OCI-LY7 (cell line): ENCODE data around the gene FOXP1. TPM values are rescaled to one million over a fixed set of nuclear protein-coding genes. Genes with fewer than 3 reads are reported as not detected.

Source experiments
- BruUV-seq: library from RNA; stranded (reverse); fragments of 400-500 nt; replicated peaks from 2 replicates; lab custom pipeline; 2021; lab: Mats Ljungman, UMichigan
- CTCF ChIA-PET: fragments of 300-600 bp; sonication (Branson Sonifier 250); formaldehyde crosslinking; loops from one replicate; lab custom pipeline; 2022; ENCODE audit warnings: antibody characterized with exemption; ENCODE audit not compliant: unreplicated experiment; lab: Charles Lee
- POLR2A ChIA-PET: fragments of 300-600 bp; sonication (Branson Sonifier 250); formaldehyde crosslinking; loops from one replicate; lab custom pipeline; 2022; ENCODE audit warnings: antibody characterized with exemption; lab: Charles Lee
- DNase-seq: peaks from one replicate; pipeline ENCODE4 v3.0.0-alpha.2; 2015; ENCODE audit warnings: low spot score
- H2AFZ ChIP-seq: fragments of 200-600 bp; sonication (generic), shearing (Covaris generic); 2 replicates; pipeline ENCODE4 v1.6.1; 2014; ENCODE audit warnings: mild to moderate bottlenecking, antibody characterized with exemption, low read length, moderate library complexity
- H3K27ac ChIP-seq: fragments of 200-600 bp; sonication (generic); 2 replicates; pipeline ENCODE4 v1.5.1; 2014; ENCODE audit warnings: mixed run types, low read depth, mild to moderate bottlenecking, moderate library complexity, low read length, inconsistent platforms; ENCODE audit not compliant: poor library complexity, severe bottlenecking
- H3K36me3 ChIP-seq: fragments of 200-600 bp; sonication (generic); 2 replicates; pipeline ENCODE4 v1.6.1; 2014; ENCODE audit warnings: mild to moderate bottlenecking, antibody characterized with exemption, low read length, moderate library complexity, mixed read lengths; ENCODE audit not compliant: insufficient read depth
- H3K4me1 ChIP-seq: fragments of 200-600 bp; sonication (generic); 2 replicates; pipeline ENCODE4 v1.5.1; 2014; ENCODE audit warnings: mild to moderate bottlenecking, low read length; ENCODE audit not compliant: insufficient read depth, poor library complexity, severe bottlenecking
- H3K4me2 ChIP-seq: fragments of 200-600 bp; sonication (generic); 2 replicates; pipeline ENCODE4 v1.6.1; 2014; ENCODE audit warnings: mild to moderate bottlenecking, low read length
- H3K4me3 ChIP-seq: fragments of 200-600 bp; sonication (generic); 2 replicates; pipeline ENCODE4 v1.5.1; 2014; ENCODE audit warnings: mild to moderate bottlenecking, low read depth, low read length; ENCODE audit not compliant: poor library complexity, severe bottlenecking
- H3K79me2 ChIP-seq: fragments of 200-600 bp; sonication (generic); 2 replicates; pipeline ENCODE4 v1.6.1; 2016; ENCODE audit warnings: low read depth, mild to moderate bottlenecking, low read length, moderate library complexity, mixed read lengths; ENCODE audit not compliant: insufficient read depth
- H3K9me2 ChIP-seq: fragments of 200-600 bp; sonication (generic); 2 replicates; pipeline ENCODE4 v1.6.1; 2016; ENCODE audit warnings: mild to moderate bottlenecking, low read length, mixed read lengths; ENCODE audit not compliant: insufficient read depth
- H3K9me3 ChIP-seq: fragments of 200-600 bp; sonication (generic); 2 replicates; pipeline ENCODE4 v1.6.1; 2014; ENCODE audit warnings: mild to moderate bottlenecking, mixed run types, low read length, mixed read lengths
- H4K20me1 ChIP-seq: fragments of 200-600 bp; sonication (generic); 2 replicates; pipeline ENCODE4 v1.6.1; 2014; ENCODE audit warnings: mild to moderate bottlenecking, antibody characterized with exemption, low read length, moderate library complexity, mixed read lengths; ENCODE audit not compliant: insufficient read depth
- CTCF ChIP-seq: fragments of 200-600 bp; sonication (generic); conservative IDR thresholded peaks from 2 replicates; pipeline ENCODE4 v1.5.1; 2014; ENCODE audit warnings: mild to moderate bottlenecking, antibody characterized with exemption, low read length, moderate library complexity, mixed read lengths
- EZH2phosphoT487 ChIP-seq: fragments of 200-600 bp; sonication (generic); IDR thresholded peaks from 2 replicates; pipeline ENCODE4 v1.6.1; 2018; ENCODE audit warnings: low read depth, borderline replicate concordance, mild to moderate bottlenecking, mixed run types, antibody characterized with exemption, low read length, moderate library complexity, mixed read lengths
- intact Hi-C: fragments of 100-400 bp; cut with micrococcal nuclease; formaldehyde crosslinking; loops from one replicate; pipeline ENCODE4 v1.10.0; 2022; ENCODE audit not compliant: unreplicated experiment
- total RNA-seq, 2 experiments: library from RNA; depleted of rRNA in 1 of 2; stranded (reverse); fragments of >200 nt in 1 of 2; shearing (Covaris generic) in 1 of 2; gene quantifications; 2 replicates each; pipeline ENCODE4 v1.2.3, GENCODE V29; 2014 to 2022

The FOXP1 gene
- total RNA-seq, 2 experiments from 2014 or later, result 87.3 to 151 TPM

- ChIA-PET POLR2A (interaction anchor here (0.5 to 1.3 kb wide), 5 partner anchors 9 to 261 kb away, joined by 3 to 7 read pairs (median 4); no protein-coding TSS in a partner anchor), CTCF (no interaction called here)
- no peaks in the 10 kb centered on the region for H3K9me2 ChIP-seq
- H3K4me2 ChIP-seq, result peak overlapping the region; percentile 56
- no peaks in the 10 kb centered on the region for H4K20me1 ChIP-seq
- no peak overlapping the region for H2AFZ ChIP-seq
- TF ChIP-seq EZH2phosphoT487, result no peak
- no peak for TF ChIP-seq CTCF
- H3K4me3 ChIP-seq, result no peak overlapping the region
- intact Hi-C loops, result no loop called here
- no peaks in the 10 kb centered on the region for H3K9me3 ChIP-seq
- H3K36me3 ChIP-seq, result no peaks in the 10 kb centered on the region
- peaks cover 17% of the 10 kb centered on the region; the same call in 1 of the 2 replicates for H3K79me2 ChIP-seq
- peak; percentile 11 for DNase-seq
- no TSS peak for BruUV-seq
- no peak overlapping the region for H3K27ac ChIP-seq
- H3K4me1 ChIP-seq, result peaks cover 20% of the 10 kb centered on the region
Measured at GRCh38 chr3:71317749-71318457, 265.6 kb downstream of the FOXP1 start.

GRCh38 chr3:71317140-71317539, 266.4 kb downstream of the FOXP1 start:
- H3K9me3 ChIP-seq, result no peaks in the 10 kb centered on the region
- no TSS peak for BruUV-seq
- TF ChIP-seq CTCF, result no peak
- TF ChIP-seq EZH2phosphoT487, result no peak
- H4K20me1 ChIP-seq, result no peaks in the 10 kb centered on the region
- peaks cover 20% of the 10 kb centered on the region for H3K4me1 ChIP-seq
- intact Hi-C loops, result no loop called here
- ChIA-PET CTCF (no interaction called here), POLR2A (interaction anchor here (0.6 to 1.3 kb wide), 3 partner anchors 21 to 260 kb away, joined by 4 read pairs; no protein-coding TSS in a partner anchor)
- no peaks in the 10 kb centered on the region for H3K9me2 ChIP-seq
- H3K4me2 ChIP-seq, result peak overlapping the region; percentile 56
- no peaks in the 10 kb centered on the region for H3K36me3 ChIP-seq
- no peak overlapping the region for H3K4me3 ChIP-seq
- no peak overlapping the region for H2AFZ ChIP-seq
- peaks cover 17% of the 10 kb centered on the region; the same call in 1 of the 2 replicates for H3K79me2 ChIP-seq
- DNase-seq, result no peak
- no peak overlapping the region for H3K27ac ChIP-seq
